ENCODE results near the gene BCL11A.

Gene BCL11A

GRCh38 chr2:60481257-60481656 lies 72.2 kb downstream of the BCL11A start:
- peaks cover 39% of the 10 kb centered on the region for H3K36me3 Mint-ChIP-seq
- H3K27me3 Mint-ChIP-seq, result no peaks in the 10 kb centered on the region
- peaks cover 82% of the 10 kb centered on the region for H3K4me1 Mint-ChIP-seq
- no peaks in the 10 kb centered on the region for H3K9me3 Mint-ChIP-seq
- peak overlapping the region; percentile 67 for H3K4me3 Mint-ChIP-seq
- peak overlapping the region; percentile 90 for H3K27ac Mint-ChIP-seq
- DNase-seq (ENCODE audit: low spot score in 2 of 2), result no peak
- no peak for ATAC-seq (ENCODE audit: low read depth)

DNA sequence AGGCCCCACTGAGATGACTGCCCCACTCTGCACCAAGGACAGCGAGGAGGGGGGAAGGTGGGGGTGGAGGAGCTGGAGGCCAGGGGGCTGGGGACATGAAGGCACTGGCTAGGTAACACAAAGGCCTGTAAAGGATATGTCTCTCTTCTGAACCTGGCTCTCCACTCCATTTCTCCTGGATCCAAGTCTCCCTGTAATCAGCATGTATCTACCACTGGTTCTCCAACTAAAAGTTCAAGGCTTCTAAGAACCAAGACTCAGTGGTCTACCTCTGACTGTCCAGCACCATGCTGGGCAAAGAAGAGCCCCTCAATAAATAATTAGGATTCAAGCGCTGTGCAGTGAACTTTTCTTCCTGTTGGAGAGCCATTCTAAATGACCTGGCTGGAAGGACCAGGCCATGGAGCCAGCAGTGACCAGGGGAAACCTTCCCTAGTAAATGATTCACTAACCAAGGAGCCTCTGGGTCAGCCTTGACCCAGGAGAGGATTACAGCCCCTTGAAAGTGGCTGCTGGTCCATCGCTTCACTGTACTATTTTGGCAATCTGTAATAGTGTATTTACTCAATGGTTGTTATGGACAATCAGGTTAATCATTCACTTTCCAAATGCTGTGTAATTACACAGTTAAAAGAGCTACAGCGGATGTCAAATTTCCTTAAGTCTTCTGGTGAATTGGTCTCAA lies 73.2 kb downstream of the BCL11A start:
- Mint-ChIP-seq H3K27ac (peak overlapping the region; percentile 90), H3K36me3 (peaks cover 41% of the 10 kb centered on the region), H3K27me3 (no peaks in the 10 kb centered on the region), H3K4me3 (peak overlapping the region; percentile 67), H3K9me3 (no peaks in the 10 kb centered on the region), H3K4me1 (peaks cover 77% of the 10 kb centered on the region)
- ATAC-seq (ENCODE audit: low read depth) (no peak), DNase-seq (ENCODE audit: low spot score in 2 of 2) (no peak)

DNA sequence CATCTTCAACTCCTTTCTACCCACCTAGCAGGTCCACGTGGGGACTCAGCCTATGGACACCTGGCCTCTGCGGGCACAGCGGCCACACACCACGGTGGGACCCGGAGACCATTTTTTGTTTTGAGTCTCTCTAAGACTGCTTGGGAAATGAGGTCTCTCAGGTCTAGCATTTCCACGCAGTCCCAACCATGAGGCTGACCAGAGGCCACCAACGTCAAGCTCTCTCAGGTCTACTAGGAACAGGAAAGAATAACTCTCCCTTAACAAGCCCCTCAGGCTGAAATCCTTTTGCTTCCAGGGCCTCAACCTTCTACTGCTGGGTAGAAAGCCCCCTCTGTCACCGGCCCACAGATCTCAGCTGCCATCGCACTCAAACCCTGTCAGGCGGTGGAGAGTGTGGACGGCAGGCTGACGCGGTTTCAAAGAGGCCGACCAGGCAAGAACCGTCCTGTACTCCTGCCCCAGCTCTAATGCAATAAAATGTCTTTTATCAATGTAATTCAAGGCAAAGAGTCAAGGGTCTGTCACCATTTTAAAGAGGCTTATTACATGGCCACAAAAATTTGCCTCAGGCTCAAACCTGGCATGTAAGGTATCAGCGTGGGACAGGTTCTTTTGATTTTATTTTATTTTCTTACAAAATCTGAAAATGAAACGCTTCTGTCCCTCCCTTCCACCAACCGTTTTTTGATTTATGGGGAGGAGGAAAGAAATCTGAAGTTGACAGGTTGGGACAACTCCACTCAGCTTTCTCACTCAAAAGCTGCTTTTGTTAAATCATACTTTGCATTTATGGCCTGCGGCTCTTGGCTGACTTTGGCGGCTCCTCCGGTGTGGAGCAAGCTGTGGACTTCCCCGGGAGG lies 74.0 kb downstream of the BCL11A start:
- no peaks in the 10 kb centered on the region for H3K9me3 Mint-ChIP-seq

DNA sequence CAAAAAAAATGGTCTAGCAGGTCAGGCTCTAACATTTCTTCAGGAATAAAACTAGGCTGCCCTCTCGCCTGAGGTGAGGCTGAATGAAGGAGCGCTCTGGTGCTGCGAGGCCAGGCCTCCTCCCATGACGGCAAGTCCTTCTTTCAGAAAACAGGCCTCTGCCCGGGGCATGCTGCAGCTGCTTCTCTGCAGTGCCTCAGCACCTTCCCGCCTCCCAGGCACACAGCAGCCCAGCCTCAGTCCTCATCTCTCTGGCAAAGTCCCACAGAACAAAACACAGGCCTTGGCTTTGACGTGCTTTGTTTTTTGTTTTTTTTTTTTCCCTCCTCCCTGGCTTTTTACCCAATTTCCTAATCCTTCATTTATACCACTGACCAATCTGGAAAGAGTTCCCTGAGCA lies 74.8 kb downstream of the BCL11A start:
- Mint-ChIP-seq H3K4me3 (no peak overlapping the region), H3K27ac (peak overlapping the region; percentile 89), H3K4me1 (peaks cover 73% of the 10 kb centered on the region), H3K27me3 (no peaks in the 10 kb centered on the region), H3K36me3 (peaks cover 44% of the 10 kb centered on the region), H3K9me3 (no peaks in the 10 kb centered on the region)
- no peak for ATAC-seq (ENCODE audit: low read depth)
- no peak for DNase-seq (ENCODE audit: low spot score in 2 of 2)

More for the DNA sequence above, 74.0 kb downstream of the BCL11A start:
- ATAC-seq (ENCODE audit: low read depth) (no peak), DNase-seq (ENCODE audit: low spot score in 2 of 2) (no peak)
- Mint-ChIP-seq H3K4me1 (peaks cover 76% of the 10 kb centered on the region), H3K36me3 (peaks cover 46% of the 10 kb centered on the region), H3K4me3 (peak overlapping the region; percentile 29), H3K27me3 (no peaks in the 10 kb centered on the region), H3K27ac (peak overlapping the region; percentile 89)

DNA sequence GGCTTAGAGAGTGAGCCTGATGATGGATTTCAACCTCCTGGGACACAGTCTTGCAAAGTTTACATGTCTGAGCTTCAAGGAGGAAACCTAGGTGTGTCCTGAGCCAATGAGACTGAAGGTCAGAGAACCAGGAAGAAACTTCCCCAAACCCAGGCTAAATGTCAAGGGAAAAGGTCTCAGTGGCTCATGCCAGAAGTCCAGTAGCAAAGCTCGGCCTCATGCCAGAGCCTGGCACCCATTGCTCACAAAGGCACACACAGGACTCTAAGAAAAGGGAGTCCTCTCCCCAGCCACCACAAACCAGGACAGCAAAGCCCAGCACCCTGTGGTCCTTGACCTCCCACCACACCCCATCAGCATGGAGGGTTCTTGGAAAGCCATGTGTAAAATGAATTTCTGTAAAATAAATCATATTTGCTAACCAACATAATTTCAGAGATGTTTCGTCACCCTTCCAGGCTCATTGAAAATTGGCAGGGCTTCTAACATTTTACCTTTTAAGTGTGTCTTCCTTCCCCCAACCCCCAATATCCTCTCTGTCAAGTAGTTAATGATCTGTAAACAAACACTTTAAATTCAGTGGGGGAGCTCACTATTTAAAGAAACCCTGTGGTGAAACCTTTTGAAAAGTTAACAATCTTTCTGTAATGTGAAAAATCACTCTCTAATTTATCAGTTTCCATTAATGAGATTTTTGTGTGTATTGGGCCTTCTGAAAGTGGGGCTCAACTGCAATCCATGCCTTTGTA lies 77.1 kb downstream of the BCL11A start:
- DNase-seq (ENCODE audit: low spot score in 2 of 2) (no peak), ATAC-seq (ENCODE audit: low read depth) (no peak)
- Mint-ChIP-seq H3K4me1 (peaks cover 69% of the 10 kb centered on the region), H3K27me3 (no peaks in the 10 kb centered on the region), H3K4me3 (no peak overlapping the region), H3K9me3 (no peaks in the 10 kb centered on the region), H3K27ac (peak overlapping the region; percentile 88), H3K36me3 (peaks cover 44% of the 10 kb centered on the region)

- Mint-ChIP-seq H3K4me3 (no peak overlapping the region), H3K9me3 (no peaks in the 10 kb centered on the region), H3K4me1 (peaks cover 67% of the 10 kb centered on the region), H3K27me3 (no peaks in the 10 kb centered on the region), H3K27ac (peak overlapping the region; percentile 88), H3K36me3 (peaks cover 41% of the 10 kb centered on the region)
- no peak for DNase-seq (ENCODE audit: low spot score in 2 of 2)
- no peak for ATAC-seq (ENCODE audit: low read depth)
These were observed 78.2 kb downstream of the BCL11A start for GRCh38 chr2:60475123-60475830.

GRCh38 chr2:60474301-60474700 lies 79.2 kb downstream of the BCL11A start:
- Mint-ChIP-seq H3K27ac (peak overlapping the region; percentile 88), H3K4me1 (peaks cover 70% of the 10 kb centered on the region), H3K9me3 (no peaks in the 10 kb centered on the region), H3K4me3 (no peak overlapping the region), H3K36me3 (peaks cover 50% of the 10 kb centered on the region), H3K27me3 (no peaks in the 10 kb centered on the region)
- DNase-seq (ENCODE audit: low spot score in 2 of 2), result no peak
- no peak for ATAC-seq (ENCODE audit: low read depth)

- no peak for ATAC-seq (ENCODE audit: low read depth)
- Mint-ChIP-seq H3K36me3 (peaks cover 49% of the 10 kb centered on the region), H3K27me3 (no peaks in the 10 kb centered on the region), H3K4me3 (no peak overlapping the region), H3K27ac (peak overlapping the region; percentile 86), H3K4me1 (peaks cover 71% of the 10 kb centered on the region), H3K9me3 (peaks cover 2% of the 10 kb centered on the region)
- DNase-seq (ENCODE audit: low spot score in 2 of 2), result no peak
These were observed 79.9 kb downstream of the BCL11A start for GRCh38 chr2:60473546-60473945.

- ATAC-seq (ENCODE audit: low read depth) (no peak), DNase-seq (ENCODE audit: low spot score in 2 of 2) (no peak)
- H3K36me3 Mint-ChIP-seq, result peaks cover 57% of the 10 kb centered on the region
- peak overlapping the region; percentile 86 for H3K27ac Mint-ChIP-seq
- no peak overlapping the region for H3K4me3 Mint-ChIP-seq
- H3K4me1 Mint-ChIP-seq, result peaks cover 70% of the 10 kb centered on the region
- no peaks in the 10 kb centered on the region for H3K27me3 Mint-ChIP-seq
- peaks cover 4% of the 10 kb centered on the region for H3K9me3 Mint-ChIP-seq
These were observed 80.7 kb downstream of the BCL11A start for GRCh38 chr2:60472663-60473289.

- DNase-seq (ENCODE audit: low spot score in 2 of 2), result no peak
- Mint-ChIP-seq H3K4me1 (peaks cover 65% of the 10 kb centered on the region), H3K27me3 (no peaks in the 10 kb centered on the region), H3K9me3 (peaks cover 4% of the 10 kb centered on the region), H3K36me3 (peaks cover 54% of the 10 kb centered on the region), H3K27ac (peak overlapping the region; percentile 86), H3K4me3 (no peak overlapping the region)
- no peak for ATAC-seq (ENCODE audit: low read depth)
These were observed 81.4 kb downstream of the BCL11A start for GRCh38 chr2:60472041-60472440.

DNA sequence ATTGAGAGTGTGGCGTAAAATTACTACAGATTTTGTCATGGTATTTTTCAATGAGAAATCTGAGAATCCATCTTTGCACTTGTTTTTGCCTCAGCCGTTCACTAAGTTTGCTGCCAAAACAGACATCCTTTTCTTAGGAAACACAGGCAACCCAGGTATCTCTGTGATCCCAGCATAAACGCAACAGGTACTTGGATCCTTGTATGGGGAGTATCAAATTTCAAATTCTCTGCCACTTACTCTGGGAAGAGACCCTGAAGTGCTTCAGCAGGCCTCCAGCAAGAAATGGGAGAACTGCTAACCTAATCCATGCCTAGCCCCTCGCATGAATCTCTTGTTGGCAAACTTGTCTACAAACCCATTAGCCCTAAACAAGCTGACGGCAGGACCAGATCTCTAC lies 83.1 kb downstream of the BCL11A start:
- DNase-seq (ENCODE audit: low spot score in 2 of 2), result no peak
- Mint-ChIP-seq H3K27me3 (no peaks in the 10 kb centered on the region), H3K9me3 (peaks cover 4% of the 10 kb centered on the region), H3K4me1 (peaks cover 59% of the 10 kb centered on the region), H3K27ac (peak overlapping the region; percentile 86), H3K36me3 (peaks cover 56% of the 10 kb centered on the region), H3K4me3 (no peak overlapping the region)
- no peak for ATAC-seq (ENCODE audit: low read depth)

DNA sequence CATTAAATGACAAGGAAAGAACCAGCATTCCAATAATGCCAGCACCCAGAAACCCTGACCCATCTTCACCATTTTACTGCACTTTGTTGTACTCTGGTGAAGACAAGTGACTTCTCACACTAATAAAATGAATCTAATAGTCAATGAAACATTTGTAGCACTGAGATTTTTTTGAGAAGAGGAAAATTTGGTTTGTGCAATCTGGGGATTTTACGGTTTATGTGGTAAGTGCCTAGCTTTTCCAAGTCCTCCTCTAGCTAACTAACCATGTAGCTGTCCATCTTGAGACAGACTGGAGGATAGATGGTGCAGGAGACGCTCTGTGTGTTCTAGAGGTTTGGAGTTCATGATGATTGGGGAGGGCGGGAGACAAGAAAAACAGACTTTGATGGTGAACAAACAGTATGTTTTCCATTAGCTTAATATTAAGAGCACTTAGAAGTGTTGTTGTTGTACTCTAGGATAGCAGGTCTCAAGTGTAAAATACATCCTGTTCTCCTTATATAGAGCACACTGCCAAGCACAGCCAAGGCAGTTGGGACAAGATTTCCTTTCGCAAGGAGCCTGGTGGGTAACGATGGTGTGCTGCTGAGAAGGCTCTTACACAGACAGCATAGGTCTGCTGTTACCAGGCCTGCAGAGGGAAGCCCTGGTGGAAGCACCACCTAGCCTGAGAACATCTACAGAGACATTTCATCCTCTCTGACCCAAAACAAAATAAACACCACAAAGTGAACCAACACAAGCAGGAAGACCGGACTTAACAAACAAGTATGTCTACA lies 83.7 kb downstream of the BCL11A start:
- H3K4me3 Mint-ChIP-seq, result peak overlapping the region; percentile 4
- H3K9me3 Mint-ChIP-seq, result peaks cover 4% of the 10 kb centered on the region
- DNase-seq (ENCODE audit: low spot score in 2 of 2), result no peak
- H3K27me3 Mint-ChIP-seq, result no peaks in the 10 kb centered on the region
- no peak for ATAC-seq (ENCODE audit: low read depth)
- peaks cover 58% of the 10 kb centered on the region for H3K4me1 Mint-ChIP-seq
- H3K36me3 Mint-ChIP-seq, result peaks cover 53% of the 10 kb centered on the region
- H3K27ac Mint-ChIP-seq, result peak overlapping the region; percentile 86
